Mesenchymal stem cell (in vitro differentiated cells and primary cell): ENCODE data around the gene PRLH.

Source experiments
- DNase-seq: peaks from one replicate; pipeline ENCODE4 v3.0.0-alpha.2; 2013
- H2AFZ ChIP-seq: one replicate; pipeline ENCODE4 v1.6.1; 2013; ENCODE audit warnings: low read depth, mild to moderate bottlenecking, control low read depth, inconsistent platforms, low read length, moderate library complexity
- H2AK5ac ChIP-seq: 2 replicates; pipeline ENCODE4 v1.6.1; 2013; ENCODE audit warnings: low read length, moderate library complexity, mild to moderate bottlenecking, inconsistent platforms; ENCODE audit not compliant: severe bottlenecking
- H2BK120ac ChIP-seq: one replicate; pipeline ENCODE4 v1.6.1; 2013; ENCODE audit warnings: low read depth, mild to moderate bottlenecking, inconsistent platforms, low read length, moderate library complexity
- H2BK12ac ChIP-seq, 2 experiments: one replicate each; pipeline ENCODE4 v1.6.1; 2013; ENCODE audit warnings: inconsistent platforms in 2 of 2, low read length in 2 of 2, mild to moderate bottlenecking in 2 of 2, moderate library complexity in 2 of 2, control low read depth in 1 of 2
- H2BK15ac ChIP-seq: one replicate; pipeline ENCODE4 v1.6.1; 2013; ENCODE audit warnings: mild to moderate bottlenecking, low read depth, inconsistent platforms; ENCODE audit not compliant: poor library complexity, severe bottlenecking
- H2BK5ac ChIP-seq: 2 replicates; pipeline ENCODE4 v1.6.1; 2013; ENCODE audit warnings: low read depth, mild to moderate bottlenecking, low read length, control low read depth, inconsistent platforms; ENCODE audit not compliant: poor library complexity, severe bottlenecking
- H3K14ac ChIP-seq, 2 experiments: one replicate each; pipeline ENCODE4 v1.6.1; 2013; ENCODE audit warnings: inconsistent platforms in 2 of 2, low read length in 2 of 2, control low read depth in 1 of 2, mild to moderate bottlenecking in 1 of 2, moderate library complexity in 1 of 2
- H3K18ac ChIP-seq, 2 experiments: one replicate each; pipeline ENCODE4 v1.6.1; 2013; ENCODE audit warnings: inconsistent platforms in 2 of 2, low read length in 2 of 2, control low read depth in 1 of 2, low read depth in 1 of 2, mild to moderate bottlenecking in 1 of 2
- H3K23ac ChIP-seq, 2 experiments: one replicate each; pipeline ENCODE4 v1.6.1; 2013; ENCODE audit warnings: inconsistent platforms in 2 of 2, low read length in 2 of 2, mild to moderate bottlenecking in 2 of 2, moderate library complexity in 2 of 2, control low read depth in 1 of 2
- H3K27ac ChIP-seq: 2 replicates; pipeline ENCODE4 v1.5.1; 2013; ENCODE audit warnings: mild to moderate bottlenecking, moderate library complexity, low read length, control low read depth, inconsistent platforms; ENCODE audit not compliant: poor library complexity, severe bottlenecking
- H3K27me3 ChIP-seq, 2 experiments: 2 replicates each; pipeline versions ENCODE4 v1.6.1 to v1.7.0; 2013; ENCODE audit warnings: low read length in 2 of 2, mild to moderate bottlenecking in 2 of 2, moderate library complexity in 2 of 2, control low read depth in 1 of 2, inconsistent platforms in 1 of 2; ENCODE audit not compliant: control insufficient read depth in 1 of 2, insufficient read depth in 1 of 2
- H3K36me3 ChIP-seq, 2 experiments: 2 replicates each; pipeline versions ENCODE4 v1.6.1 to v1.7.0; 2013; ENCODE audit warnings: low read length in 2 of 2, control low read depth in 1 of 2, inconsistent platforms in 1 of 2, low read depth in 1 of 2, mild to moderate bottlenecking in 1 of 2; ENCODE audit not compliant: insufficient read depth in 2 of 2, control insufficient read depth in 1 of 2
- H3K4ac ChIP-seq, 2 experiments: one replicate each; pipeline ENCODE4 v1.6.1; 2013; ENCODE audit warnings: inconsistent platforms in 2 of 2, low read length in 2 of 2, mild to moderate bottlenecking in 2 of 2, moderate library complexity in 2 of 2, control low read depth in 1 of 2, low read depth in 1 of 2
- H3K4me1 ChIP-seq: 2 replicates; pipeline ENCODE4 v1.6.1; 2013; ENCODE audit warnings: low read depth, low read length, control low read depth; ENCODE audit not compliant: control insufficient read depth, insufficient read depth
- H3K4me2 ChIP-seq: 2 replicates; pipeline ENCODE4 v1.6.1; 2013; ENCODE audit warnings: low read length, mild to moderate bottlenecking, inconsistent platforms; ENCODE audit not compliant: poor library complexity, severe bottlenecking
- H3K4me3 ChIP-seq, 2 experiments: 2 replicates each; pipeline versions ENCODE4 v1.5.1 to v1.7.0; 2013; ENCODE audit warnings: low read length in 2 of 2, mild to moderate bottlenecking in 2 of 2, control low read depth in 1 of 2, low read depth in 1 of 2; ENCODE audit not compliant: insufficient read depth in 1 of 2
- H3K79me1 ChIP-seq: replicated peaks from 2 replicates; pipeline ENCODE4 v1.6.1; 2013; ENCODE audit warnings: mild to moderate bottlenecking, control low read depth, low read length, inconsistent platforms; ENCODE audit not compliant: poor library complexity, severe bottlenecking
- H3K9ac ChIP-seq: 2 replicates; pipeline ENCODE4 v1.7.0; 2013; ENCODE audit warnings: mild to moderate bottlenecking, low read length, moderate library complexity
- H3K9me3 ChIP-seq: 2 replicates; pipeline ENCODE4 v1.7.0; 2013; ENCODE audit warnings: mild to moderate bottlenecking, low read length; ENCODE audit not compliant: control insufficient read depth
- H4K8ac ChIP-seq: one replicate; pipeline ENCODE4 v1.6.1; 2013; ENCODE audit warnings: inconsistent platforms, mild to moderate bottlenecking, low read length, moderate library complexity
- H4K91ac ChIP-seq: one replicate; pipeline ENCODE4 v1.6.1; 2013; ENCODE audit warnings: mild to moderate bottlenecking, low read length, inconsistent platforms
- WGBS: methylation state at CpG from one replicate; pipeline ENCODE4 v1.1.7; 2013; ENCODE audit warnings: mixed read lengths; 5-methylcytosine and 5-hydroxymethylcytosine counted together

PRLH gene

GRCh38 chr2:237597196-237598145 is 31.1 kb downstream of the PRLH start:
- H3K4me3 ChIP-seq, result no peak overlapping the region
- no peaks in the 10 kb centered on the region for H3K27me3 ChIP-seq
- H2BK15ac ChIP-seq, result no peak overlapping the region
- peak overlapping the region in 1 of 2 experiments; percentile 21 for H3K18ac ChIP-seq
- no peaks in the 10 kb centered on the region for H3K36me3 ChIP-seq
- H3K4me1 ChIP-seq, result peaks cover 17% of the 10 kb centered on the region
- H2AFZ ChIP-seq, result no peak overlapping the region
- DNase-seq, result no peak
- no peak overlapping the region for H3K27ac ChIP-seq
- no peak overlapping the region for H3K4me2 ChIP-seq
- no peak overlapping the region for H2AK5ac ChIP-seq
- no peak overlapping the region for H2BK120ac ChIP-seq
- H4K8ac ChIP-seq, result no peak overlapping the region
- no peak overlapping the region for H3K9ac ChIP-seq
- H3K79me1 ChIP-seq, result no peaks in the 10 kb centered on the region
- 90% methylated on average over 26 of the region's 29 CpGs for WGBS
- H4K91ac ChIP-seq, result no peak overlapping the region
- H3K4ac ChIP-seq, result peak overlapping the region in 1 of 2 experiments; percentile 34
- H3K9me3 ChIP-seq, result no peaks in the 10 kb centered on the region
- H2BK12ac ChIP-seq, result peak overlapping the region in 1 of 2 experiments; percentile 83
- H3K23ac ChIP-seq, result no peak overlapping the region
- H2BK5ac ChIP-seq, result no peak overlapping the region
- peak overlapping the region in 1 of 2 experiments; percentile 69 for H3K14ac ChIP-seq

- no peak for DNase-seq
- Histone ChIP-seq H3K27me3 (no peaks in the 10 kb centered on the region), H3K4me2 (no peak overlapping the region), H3K79me1 (no peaks in the 10 kb centered on the region), H2AK5ac (no peak overlapping the region), H3K9ac (no peak overlapping the region), H3K27ac (no peak overlapping the region), H2BK120ac (no peak overlapping the region), H3K36me3 (no peaks in the 10 kb centered on the region), H4K8ac (no peak overlapping the region), H3K9me3 (no peaks in the 10 kb centered on the region), H3K23ac (no peak overlapping the region), H3K14ac (no peak overlapping the region), H2BK5ac (no peak overlapping the region), H2BK15ac (no peak overlapping the region), H2AFZ (no peak overlapping the region), H2BK12ac (no peak overlapping the region), H4K91ac (peak overlapping the region; percentile 53), H3K18ac (no peak overlapping the region), H3K4ac (no peak overlapping the region), H3K4me3 (no peak overlapping the region), H3K4me1 (peaks cover 17% of the 10 kb centered on the region)
- WGBS, result 78% methylated on average over 14 of the region's 14 CpGs
Measured at GRCh38 chr2:237598468-237599208, 32.3 kb downstream of the PRLH start.

- WGBS, result 88% methylated on average over 9 of the region's 9 CpGs
- Histone ChIP-seq H3K23ac (peak overlapping the region in 1 of 2 experiments; percentile 61), H2AK5ac (no peak overlapping the region), H3K4me1 (peaks cover 11% of the 10 kb centered on the region), H2BK5ac (no peak overlapping the region), H4K8ac (no peak overlapping the region), H3K27ac (no peak overlapping the region), H3K79me1 (no peaks in the 10 kb centered on the region), H3K9me3 (no peaks in the 10 kb centered on the region), H3K36me3 (no peaks in the 10 kb centered on the region), H3K4ac (no peak overlapping the region), H2BK12ac (no peak overlapping the region), H2AFZ (no peak overlapping the region), H2BK15ac (no peak overlapping the region), H3K4me3 (peak overlapping the region in 1 of 2 experiments; percentile 52), H2BK120ac (no peak overlapping the region), H3K27me3 (no peaks in the 10 kb centered on the region), H4K91ac (no peak overlapping the region), H3K18ac (peak overlapping the region in 1 of 2 experiments; percentile 26), H3K14ac (no peak overlapping the region), H3K9ac (peak overlapping the region; percentile 88), H3K4me2 (no peak overlapping the region)
- no peak for DNase-seq
Measured at GRCh38 chr2:237599465-237600110, 33.2 kb downstream of the PRLH start.
